Caco-2 (cell line): ENCODE data around the gene SLC22A23. TPM values are rescaled to one million over a fixed set of nuclear protein-coding genes. Genes with fewer than 3 reads are reported as not detected.

Source experiments
- BruUV-seq: library from RNA; stranded (reverse); fragments of 400-500 nt; replicated peaks from 2 replicates; lab custom pipeline; 2021; lab: Mats Ljungman, UMichigan
- CTCF ChIA-PET: fragments of 300-600 bp; sonication (Branson Sonifier 250); formaldehyde crosslinking; loops from one replicate; lab custom pipeline; 2022; ENCODE audit warnings: antibody characterized with exemption; lab: Charles Lee
- POLR2A ChIA-PET: fragments of 300-600 bp; sonication (Branson Sonifier 250); formaldehyde crosslinking; loops from one replicate; lab custom pipeline; 2022; ENCODE audit warnings: antibody characterized with exemption; lab: Charles Lee
- DNase-seq, 2 experiments: peaks; one replicate each; pipeline versions ENCODE4 v3.0.0 to v3.0.0-alpha.2; 2020 to 2022
- H3K27me3 ChIP-seq: replicated peaks from 2 replicates; pipeline ENCODE4 v1.6.0; 2011; ENCODE audit warnings: low read length; ENCODE audit not compliant: control insufficient read depth, insufficient read depth
- H3K36me3 ChIP-seq: 2 replicates; pipeline ENCODE4 v1.5.1; 2011; ENCODE audit warnings: low read length; ENCODE audit not compliant: control insufficient read depth, insufficient read depth
- H3K4me1 ChIP-seq: fragments of 250-450 bp; sonication (Bioruptor Pico); 2 replicates; pipeline ENCODE4 v1.5.1; 2020; ENCODE audit warnings: mild to moderate bottlenecking
- H3K4me3 ChIP-seq: 2 replicates; pipeline ENCODE4 v1.5.1; 2011; ENCODE audit warnings: low read depth, mild to moderate bottlenecking, control low read depth, low read length
- H3K9me3 ChIP-seq: fragments of 250-450 bp; sonication (Bioruptor Pico); 2 replicates; pipeline ENCODE4 v1.5.1; 2020; ENCODE audit warnings: mild to moderate bottlenecking, moderate library complexity
- H3K27ac Mint-ChIP-seq: one replicate; pipeline ENCODE4 v1.8.0; 2022; ENCODE audit warnings: mixed read lengths; ENCODE audit not compliant: unreplicated experiment
- H3K27me3 Mint-ChIP-seq: one replicate; pipeline ENCODE4 v1.8.0; 2022; ENCODE audit warnings: mixed read lengths; ENCODE audit not compliant: insufficient read depth, unreplicated experiment
- H3K36me3 Mint-ChIP-seq: one replicate; pipeline ENCODE4 v1.8.0; 2022; ENCODE audit warnings: mild to moderate bottlenecking, mixed read lengths; ENCODE audit not compliant: insufficient read depth, unreplicated experiment
- H3K4me1 Mint-ChIP-seq: one replicate; pipeline ENCODE4 v1.8.0; 2022; ENCODE audit warnings: low read depth, mixed read lengths; ENCODE audit not compliant: unreplicated experiment
- H3K4me3 Mint-ChIP-seq: one replicate; pipeline ENCODE4 v1.8.0; 2022; ENCODE audit warnings: mild to moderate bottlenecking, moderate library complexity, mixed read lengths; ENCODE audit not compliant: unreplicated experiment
- H3K9me3 Mint-ChIP-seq: one replicate; pipeline ENCODE4 v1.8.0; 2022; ENCODE audit warnings: mixed read lengths; ENCODE audit not compliant: unreplicated experiment
- CTCF ChIP-seq, 2 experiments: fragments of 200-600 bp in 1 of 2; IDR thresholded peaks; 1 replicate in 1 of 2; 2 replicates in 1 of 2; pipeline versions ENCODE4 v1.5.1 to v1.8.0; 2011 to 2022; ENCODE audit warnings: antibody characterized with exemption in 1 of 2, control low read depth in 1 of 2, inconsistent platforms in 1 of 2, low read depth in 1 of 2, low read length in 1 of 2, mild to moderate bottlenecking in 1 of 2, moderate library complexity in 1 of 2; ENCODE audit not compliant: insufficient read depth in 1 of 2, severe bottlenecking in 1 of 2, unreplicated experiment in 1 of 2
- intact Hi-C: fragments of 100-400 bp; cut with micrococcal nuclease; formaldehyde crosslinking; loops from one replicate; pipeline ENCODE4 v1.10.0; 2022; ENCODE audit not compliant: unreplicated experiment
- total RNA-seq: library from RNA; stranded (reverse); gene quantifications from 2 replicates; pipeline ENCODE4 v1.2.3, GENCODE V29; 2022

Gene SLC22A23
- total RNA-seq, 1 experiment from 2014 or later = 45.5 TPM

- no TSS peak for BruUV-seq
- POLR2A ChIA-PET = interaction anchor here (0.6 kb wide), 1 partner anchor 20 kb away, joined by 3 read pairs; no protein-coding TSS in a partner anchor
- no peak for DNase-seq
- Histone ChIP-seq H3K9me3 (no peaks in the 10 kb centered on the region; the same call in 1 of the 2 replicates), H3K4me3 (no peak overlapping the region), H3K27me3 (no peaks in the 10 kb centered on the region), H3K4me1 (peaks cover 68% of the 10 kb centered on the region), H3K36me3 (no peaks in the 10 kb centered on the region)
- Mint-ChIP-seq H3K27me3 (no peaks in the 10 kb centered on the region), H3K4me1 (peaks cover 50% of the 10 kb centered on the region), H3K4me3 (no peak overlapping the region), H3K27ac (peak overlapping the region; percentile 60), H3K36me3 (peaks cover 21% of the 10 kb centered on the region), H3K9me3 (no peaks in the 10 kb centered on the region)
- intact Hi-C loops = no loop called here
- no peak for TF ChIP-seq CTCF (IDR thresholded peaks at IDR 0.05; ENCODE audit: insufficient read depth in 1 of 2, low read depth in 1 of 2, low read length in 1 of 2, severe bottlenecking in 1 of 2, unreplicated experiment in 1 of 2)
- CTCF ChIA-PET = interaction anchor here (0.5 to 1.6 kb wide), 4 partner anchors 33 to 50 kb away, joined by 3 to 4 read pairs (median 3); partner anchors contain the start of gene SLC22A23
Observed at GRCh38 chr6:3421791-3422434, 34.9 kb downstream of the SLC22A23 start.

- peaks cover 48% of the 10 kb centered on the region for H3K4me1 Mint-ChIP-seq
- ChIA-PET POLR2A (no interaction called here), CTCF (interaction anchor here (1.6 kb wide), 1 partner anchor 36 kb away, joined by 4 read pairs; the partner anchor contains the start of gene SLC22A23)
- no peak for TF ChIP-seq CTCF (IDR thresholded peaks at IDR 0.05; ENCODE audit: insufficient read depth in 1 of 2, low read depth in 1 of 2, low read length in 1 of 2, severe bottlenecking in 1 of 2, unreplicated experiment in 1 of 2)
- no peak overlapping the region for H3K4me3 ChIP-seq
- H3K9me3 ChIP-seq = no peaks in the 10 kb centered on the region; the same call in 1 of the 2 replicates
- intact Hi-C loops = no loop called here
- H3K4me3 Mint-ChIP-seq = no peak overlapping the region
- H3K36me3 Mint-ChIP-seq = peaks cover 21% of the 10 kb centered on the region
- no peaks in the 10 kb centered on the region for H3K27me3 ChIP-seq
- BruUV-seq = no TSS peak
- no peaks in the 10 kb centered on the region for H3K27me3 Mint-ChIP-seq
- no peaks in the 10 kb centered on the region for H3K9me3 Mint-ChIP-seq
- peak overlapping the region; percentile 60 for H3K27ac Mint-ChIP-seq
- no peaks in the 10 kb centered on the region for H3K36me3 ChIP-seq
- peaks cover 70% of the 10 kb centered on the region for H3K4me1 ChIP-seq
- DNase-seq = no peak
Observed at GRCh38 chr6:3421143-3421542, 35.7 kb downstream of the SLC22A23 start.

GRCh38 chr6:3419624-3420272 lies 37.1 kb downstream of the SLC22A23 start:
- H3K9me3 ChIP-seq = no peaks in the 10 kb centered on the region; the same call in 1 of the 2 replicates
- POLR2A ChIA-PET = no interaction called here
- intact Hi-C loops = loop anchor here (1.0 kb wide), 3 partner anchors 9 to 36 kb away; no protein-coding TSS in a partner anchor
- Mint-ChIP-seq H3K4me1 (peaks cover 61% of the 10 kb centered on the region), H3K36me3 (peaks cover 27% of the 10 kb centered on the region), H3K9me3 (no peaks in the 10 kb centered on the region), H3K27ac (peak overlapping the region; percentile 98), H3K4me3 (peak overlapping the region; percentile 63), H3K27me3 (no peaks in the 10 kb centered on the region)
- no TSS peak for BruUV-seq
- CTCF ChIA-PET = interaction anchor here (0.8 kb wide), 1 partner anchor 9 kb away, joined by 3 read pairs; no protein-coding TSS in a partner anchor
- DNase-seq = peak; percentile 69
- H3K36me3 ChIP-seq = no peaks in the 10 kb centered on the region
- no peaks in the 10 kb centered on the region for H3K27me3 ChIP-seq
- no peak overlapping the region for H3K4me3 ChIP-seq
- no peak for TF ChIP-seq CTCF (IDR thresholded peaks at IDR 0.05; ENCODE audit: insufficient read depth in 1 of 2, low read depth in 1 of 2, low read length in 1 of 2, severe bottlenecking in 1 of 2, unreplicated experiment in 1 of 2)
- peaks cover 84% of the 10 kb centered on the region for H3K4me1 ChIP-seq
